Measurements from ENCODE around the gene TLE5.

DNA sequence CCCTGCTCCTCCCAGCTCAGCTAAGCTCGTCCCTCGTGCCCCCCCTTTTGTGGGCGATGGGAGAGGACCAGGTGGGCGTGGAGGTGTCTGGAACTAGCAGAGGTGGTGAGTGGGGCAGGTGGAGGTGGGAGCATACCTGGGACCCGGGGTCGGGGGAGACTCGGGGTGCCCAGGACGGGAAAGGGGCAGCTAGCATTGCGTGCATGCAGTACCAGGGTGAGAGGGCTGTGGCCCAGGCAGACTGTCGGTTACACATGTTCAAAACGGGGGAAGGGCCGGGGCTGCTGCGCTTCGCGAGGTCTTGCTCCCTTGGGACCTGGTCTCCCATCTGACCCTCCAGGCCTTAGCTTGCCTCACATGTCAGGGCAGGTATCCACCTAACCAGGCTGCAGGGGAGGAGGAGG is 9.1 kb downstream of the TLE5 start:
- TF ChIP-seq, protein P1, sequence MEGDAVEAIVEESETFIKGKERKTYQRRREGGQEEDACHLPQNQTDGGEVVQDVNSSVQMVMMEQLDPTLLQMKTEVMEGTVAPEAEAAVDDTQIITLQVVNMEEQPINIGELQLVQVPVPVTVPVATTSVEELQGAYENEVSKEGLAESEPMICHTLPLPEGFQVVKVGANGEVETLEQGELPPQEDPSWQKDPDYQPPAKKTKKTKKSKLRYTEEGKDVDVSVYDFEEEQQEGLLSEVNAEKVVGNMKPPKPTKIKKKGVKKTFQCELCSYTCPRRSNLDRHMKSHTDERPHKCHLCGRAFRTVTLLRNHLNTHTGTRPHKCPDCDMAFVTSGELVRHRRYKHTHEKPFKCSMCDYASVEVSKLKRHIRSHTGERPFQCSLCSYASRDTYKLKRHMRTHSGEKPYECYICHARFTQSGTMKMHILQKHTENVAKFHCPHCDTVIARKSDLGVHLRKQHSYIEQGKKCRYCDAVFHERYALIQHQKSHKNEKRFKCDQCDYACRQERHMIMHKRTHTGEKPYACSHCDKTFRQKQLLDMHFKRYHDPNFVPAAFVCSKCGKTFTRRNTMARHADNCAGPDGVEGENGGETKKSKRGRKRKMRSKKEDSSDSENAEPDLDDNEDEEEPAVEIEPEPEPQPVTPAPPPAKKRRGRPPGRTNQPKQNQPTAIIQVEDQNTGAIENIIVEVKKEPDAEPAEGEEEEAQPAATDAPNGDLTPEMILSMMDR (IDR thresholded peaks at IDR 0.05): no peak
- no peak for TF ChIP-seq EP300 (IDR thresholded peaks at IDR 0.05)
- TF ChIP-seq POLR2AphosphoS5 (IDR thresholded peaks at IDR 0.05): no peak

All from upper lobe of left lung (tissue), 4 donors.